GM23338 (cell line): Measurements from ENCODE around the gene KCNA1. TPM values are rescaled to one million over a fixed set of nuclear protein-coding genes. Genes with fewer than 3 reads are reported as not detected.
"Not testable (repeated sequence)": the region's sequence is repeated elsewhere in the genome, so short reads cannot be mapped to it uniquely, and the experiment has no call there.

ENCODE experiments used
- ATAC-seq: fragments of 200-7000 bp; cut with Tn5 transposase; 3 replicates; pipeline ENCODE4 v1.9.1; 2020
- DNase-seq: peaks from one replicate; pipeline ENCODE4 v3.0.0-alpha.2; 2015; ENCODE audit warnings: low spot score
- H2AFZ ChIP-seq: fragments of 200-600 bp; sonication (generic); 2 replicates; pipeline ENCODE4 v1.8.0; 2016; ENCODE audit warnings: antibody characterized with exemption, mild to moderate bottlenecking, moderate library complexity
- H3F3A ChIP-seq: fragments of 200-600 bp; sonication (generic); replicated peaks from 2 replicates; pipeline ENCODE4 v1.8.0; 2017; ENCODE audit warnings: antibody characterized with exemption, mixed run types, low read depth
- H3K27ac ChIP-seq: fragments of 200-600 bp; sonication (generic); 2 replicates; pipeline ENCODE4 v1.6.1; 2016; ENCODE audit warnings: low read depth
- H3K27me3 ChIP-seq: fragments of 200-600 bp; sonication (generic); 2 replicates; pipeline ENCODE4 v1.8.0; 2016; ENCODE audit warnings: mild to moderate bottlenecking, mixed run types, moderate library complexity; ENCODE audit not compliant: insufficient read depth
- H3K36me3 ChIP-seq: fragments of 200-600 bp; sonication (generic); 2 replicates; pipeline ENCODE4 v1.8.0; 2016; ENCODE audit warnings: mild to moderate bottlenecking; ENCODE audit not compliant: insufficient read depth
- H3K4me1 ChIP-seq: fragments of 200-600 bp; sonication (generic); 2 replicates; pipeline ENCODE4 v1.8.0; 2016; ENCODE audit warnings: mild to moderate bottlenecking, moderate library complexity; ENCODE audit not compliant: insufficient read depth
- H3K4me2 ChIP-seq: fragments of 200-600 bp; sonication (generic); 2 replicates; pipeline ENCODE4 v1.7.1; 2017; ENCODE audit warnings: mixed run types
- H3K4me3 ChIP-seq: fragments of 200-600 bp; sonication (generic); 2 replicates; pipeline ENCODE4 v1.6.1; 2016; ENCODE audit warnings: mixed run types
- H3K79me2 ChIP-seq: fragments of 200-600 bp; sonication (generic); replicated peaks from 2 replicates; pipeline ENCODE4 v1.8.0; 2017; ENCODE audit warnings: mild to moderate bottlenecking; ENCODE audit not compliant: insufficient read depth
- H3K9me2 ChIP-seq: fragments of 200-600 bp; sonication (generic); 2 replicates; pipeline ENCODE4 v1.8.0; 2017; ENCODE audit not compliant: insufficient read depth
- H4K20me1 ChIP-seq: fragments of 200-600 bp; sonication (generic); replicated peaks from 2 replicates; pipeline ENCODE4 v1.8.0; 2017; ENCODE audit warnings: mild to moderate bottlenecking; ENCODE audit not compliant: insufficient read depth
- H3K27ac Mint-ChIP-seq: 2 replicates; pipeline ENCODE4 v1.8.0; 2020; ENCODE audit warnings: inconsistent platforms, mild to moderate bottlenecking, moderate library complexity, mixed read lengths
- H3K27me3 Mint-ChIP-seq: 3 replicates; pipeline ENCODE4 v1.8.0; 2022; ENCODE audit warnings: low read depth, mild to moderate bottlenecking, moderate library complexity, mixed read lengths, inconsistent platforms; ENCODE audit not compliant: insufficient read depth, poor library complexity
- H3K36me3 Mint-ChIP-seq: 3 replicates; pipeline ENCODE4 v1.8.0; 2021; ENCODE audit warnings: low read depth, mild to moderate bottlenecking, inconsistent platforms, moderate library complexity, mixed read lengths
- H3K4me1 Mint-ChIP-seq: 3 replicates; pipeline ENCODE4 v1.8.0; 2020; ENCODE audit warnings: mild to moderate bottlenecking, inconsistent platforms, mixed read lengths
- H3K4me3 Mint-ChIP-seq: 3 replicates; pipeline ENCODE4 v1.8.0; 2021; ENCODE audit warnings: moderate library complexity, mild to moderate bottlenecking, inconsistent platforms, mixed read lengths
- H3K9me3 Mint-ChIP-seq: 3 replicates; pipeline ENCODE4 v1.8.0; 2020; ENCODE audit warnings: moderate library complexity, mild to moderate bottlenecking, inconsistent platforms, mixed read lengths
- CREB1 ChIP-seq: fragments of 250-450 bp; sonication (Bioruptor Pico); IDR thresholded peaks from 2 replicates; pipeline ENCODE4 v1.5.0; 2020; ENCODE audit warnings: low read depth, mild to moderate bottlenecking, moderate library complexity
- ETS1 ChIP-seq: IDR thresholded peaks from 2 replicates; pipeline ENCODE4 v1.6.1; 2016; ENCODE audit warnings: antibody characterized with exemption
- EZH2 ChIP-seq: fragments of 200-600 bp; sonication (generic); IDR thresholded peaks from one replicate; pipeline ENCODE4 v1.8.0; 2017; ENCODE audit warnings: antibody characterized with exemption, mild to moderate bottlenecking, low read depth; ENCODE audit not compliant: unreplicated experiment
- EZH2phosphoT487 ChIP-seq: fragments of 200-600 bp; sonication (generic); IDR thresholded peaks from one replicate; pipeline ENCODE4 v1.8.1; 2018; ENCODE audit warnings: antibody characterized with exemption; ENCODE audit not compliant: unreplicated experiment
- NANOG ChIP-seq: IDR thresholded peaks from 2 replicates; pipeline ENCODE4 v1.6.1; 2016; ENCODE audit warnings: antibody characterized with exemption, borderline replicate concordance
- POLR2AphosphoS5 ChIP-seq: IDR thresholded peaks from 2 replicates; pipeline ENCODE4 v1.6.1; 2016; ENCODE audit warnings: antibody characterized with exemption, low read depth
- STAT1 ChIP-seq: IDR thresholded peaks from one replicate; pipeline ENCODE4 v1.6.1; 2016; ENCODE audit warnings: antibody characterized with exemption; ENCODE audit not compliant: unreplicated experiment
- ZNF331 ChIP-seq: fragments of 250-450 bp; sonication (Bioruptor Pico); IDR thresholded peaks from 2 replicates; pipeline ENCODE4 v1.5.0; 2020; ENCODE audit warnings: low read depth, mild to moderate bottlenecking, moderate library complexity
- ZNF462 ChIP-seq: fragments of 250-450 bp; sonication (Bioruptor Pico); IDR thresholded peaks from 2 replicates; pipeline ENCODE4 v1.5.0; 2020; ENCODE audit warnings: mild to moderate bottlenecking, moderate library complexity
- polyA plus RNA-seq: library from polyadenylated mRNA; unstranded; fragments of >200 nt; fragmentation: Nextera tagmentation; extraction: Ambion mirVana; gene quantifications from 2 replicates; pipeline ENCODE4 v1.2.1, GENCODE V29; 2016
- total RNA-seq: library from RNA; depleted of rRNA; stranded (reverse); fragments of >200 nt; shearing (Covaris generic); gene quantifications from 2 replicates; pipeline ENCODE4 v1.2.3, GENCODE V29; 2014
- TF ChIP-seq, protein P1 (sequence below): IDR thresholded peaks from one replicate; pipeline ENCODE4 v1.6.1; 2018; ENCODE audit warnings: antibody characterized with exemption; ENCODE audit not compliant: unreplicated experiment

KCNA1 gene
- total and polyA plus RNA-seq, 2 experiments from 2014 or later = 0.10 to 1.2 TPM

DNA sequence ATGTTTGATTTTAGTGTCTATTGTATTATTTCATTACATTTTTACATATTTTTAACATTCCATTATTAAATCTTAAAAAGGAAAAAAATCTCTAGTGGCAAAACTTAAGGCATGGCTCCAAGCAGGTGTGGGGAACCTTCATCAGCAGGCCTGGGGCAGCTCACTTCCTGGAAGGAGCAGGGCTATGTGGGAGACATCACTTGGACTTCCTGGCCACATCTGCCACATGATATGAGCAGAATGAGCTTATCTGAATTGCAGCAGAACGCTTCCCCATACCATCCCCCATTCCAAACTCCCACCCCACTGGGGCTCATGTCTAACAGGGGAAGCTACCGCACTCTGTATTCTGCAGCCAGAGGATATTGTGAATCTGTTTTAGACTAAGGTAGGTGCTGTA lies 35.0 kb upstream of the KCNA1 start:
- peaks cover 28% of the 10 kb centered on the region for H3K9me3 Mint-ChIP-seq
- H3K36me3 Mint-ChIP-seq = peaks cover 6% of the 10 kb centered on the region
- DNase-seq (no peak), ATAC-seq (no peak)
- Histone ChIP-seq H3K27me3 (no peaks in the 10 kb centered on the region), H3K4me3 (no peak overlapping the region), H3K9me2 (0 out of 2 replicates have a peak, but pooled peaks cover 3% of the 10 kb centered on the region), H4K20me1 (no peaks in the 10 kb centered on the region), H2AFZ (no peak overlapping the region), H3K4me1 (no peaks in the 10 kb centered on the region), H3F3A (no peaks in the 10 kb centered on the region), H3K4me2 (no peak overlapping the region), H3K27ac (no peak overlapping the region), H3K36me3 (no peaks in the 10 kb centered on the region; the same call in 1 of the 2 replicates), H3K79me2 (no peaks in the 10 kb centered on the region)
- no peak overlapping the region for H3K27ac Mint-ChIP-seq
- TF ChIP-seq POLR2AphosphoS5 (no peak), ZNF462 (CRISPR knock-in tag) (no peak), STAT1 (no peak), EZH2phosphoT487 (no peak), NANOG (no peak), EZH2 (no peak), ZNF331 (no peak), ETS1 (no peak), CREB1 (no peak)
- TF ChIP-seq, protein P1, sequence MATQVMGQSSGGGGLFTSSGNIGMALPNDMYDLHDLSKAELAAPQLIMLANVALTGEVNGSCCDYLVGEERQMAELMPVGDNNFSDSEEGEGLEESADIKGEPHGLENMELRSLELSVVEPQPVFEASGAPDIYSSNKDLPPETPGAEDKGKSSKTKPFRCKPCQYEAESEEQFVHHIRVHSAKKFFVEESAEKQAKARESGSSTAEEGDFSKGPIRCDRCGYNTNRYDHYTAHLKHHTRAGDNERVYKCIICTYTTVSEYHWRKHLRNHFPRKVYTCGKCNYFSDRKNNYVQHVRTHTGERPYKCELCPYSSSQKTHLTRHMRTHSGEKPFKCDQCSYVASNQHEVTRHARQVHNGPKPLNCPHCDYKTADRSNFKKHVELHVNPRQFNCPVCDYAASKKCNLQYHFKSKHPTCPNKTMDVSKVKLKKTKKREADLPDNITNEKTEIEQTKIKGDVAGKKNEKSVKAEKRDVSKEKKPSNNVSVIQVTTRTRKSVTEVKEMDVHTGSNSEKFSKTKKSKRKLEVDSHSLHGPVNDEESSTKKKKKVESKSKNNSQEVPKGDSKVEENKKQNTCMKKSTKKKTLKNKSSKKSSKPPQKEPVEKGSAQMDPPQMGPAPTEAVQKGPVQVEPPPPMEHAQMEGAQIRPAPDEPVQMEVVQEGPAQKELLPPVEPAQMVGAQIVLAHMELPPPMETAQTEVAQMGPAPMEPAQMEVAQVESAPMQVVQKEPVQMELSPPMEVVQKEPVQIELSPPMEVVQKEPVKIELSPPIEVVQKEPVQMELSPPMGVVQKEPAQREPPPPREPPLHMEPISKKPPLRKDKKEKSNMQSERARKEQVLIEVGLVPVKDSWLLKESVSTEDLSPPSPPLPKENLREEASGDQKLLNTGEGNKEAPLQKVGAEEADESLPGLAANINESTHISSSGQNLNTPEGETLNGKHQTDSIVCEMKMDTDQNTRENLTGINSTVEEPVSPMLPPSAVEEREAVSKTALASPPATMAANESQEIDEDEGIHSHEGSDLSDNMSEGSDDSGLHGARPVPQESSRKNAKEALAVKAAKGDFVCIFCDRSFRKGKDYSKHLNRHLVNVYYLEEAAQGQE = no peak
- H3K27me3 Mint-ChIP-seq = peaks cover 2% of the 10 kb centered on the region
- no peak overlapping the region for H3K4me3 Mint-ChIP-seq
- H3K4me1 Mint-ChIP-seq = no peaks in the 10 kb centered on the region

DNA sequence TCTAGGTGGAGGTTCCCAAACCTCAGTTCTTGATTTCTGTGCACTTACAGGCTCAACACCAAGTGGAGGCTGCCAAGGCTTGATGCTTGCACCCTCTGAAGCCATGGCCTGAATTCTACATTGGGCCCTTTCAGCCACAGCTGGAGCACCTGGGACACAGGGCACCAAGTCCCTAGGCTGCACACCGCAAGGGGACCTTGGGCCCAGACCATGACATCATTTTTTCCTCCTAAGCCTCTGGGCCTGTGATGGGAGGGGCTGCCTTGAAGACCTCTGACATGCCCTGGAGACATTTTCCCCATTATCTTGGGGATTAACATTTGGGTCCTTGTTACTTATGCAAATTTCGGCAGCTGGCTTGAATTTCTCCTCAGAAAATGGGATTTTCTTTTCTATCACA lies 30.2 kb upstream of the KCNA1 start:
- H3K4me2 ChIP-seq, H3K36me3 ChIP-seq, H3K27me3 Mint-ChIP-seq, H3K4me1 ChIP-seq, ATAC-seq, H3K9me2 ChIP-seq, H3K27ac Mint-ChIP-seq, H2AFZ ChIP-seq, H3K4me1 Mint-ChIP-seq, H3K4me3 Mint-ChIP-seq, H3F3A ChIP-seq, H3K27ac ChIP-seq, H4K20me1 ChIP-seq, DNase-seq, H3K79me2 ChIP-seq, H3K27me3 ChIP-seq, H3K4me3 ChIP-seq: not testable (repeated sequence)
- peaks cover 50% of the 10 kb centered on the region for H3K9me3 Mint-ChIP-seq
- H3K36me3 Mint-ChIP-seq = peaks cover 21% of the 10 kb centered on the region
